Smooth muscle cell (in vitro differentiated cells): ENCODE results near the gene DGKI. TPM values are rescaled to one million over a fixed set of nuclear protein-coding genes. Genes with fewer than 3 reads are reported as not detected.

Source experiments
- DNase-seq: peaks from one replicate; lab custom pipeline; 2025; ENCODE audit not compliant: unreplicated experiment; lab: John Stamatoyannopoulos, UW
- H2AFZ ChIP-seq: fragments of 200-600 bp; sonication (generic); 2 replicates; pipeline ENCODE4 v1.6.0; 2016; ENCODE audit warnings: antibody characterized with exemption, low read depth, mild to moderate bottlenecking
- H3F3A ChIP-seq: fragments of 200-600 bp; sonication (generic); 2 replicates; pipeline ENCODE4 v1.6.0; 2017; ENCODE audit warnings: antibody characterized with exemption, low read depth
- H3K27ac ChIP-seq: fragments of 200-600 bp; sonication (generic); 2 replicates; pipeline ENCODE4 v1.5.1; 2016; ENCODE audit warnings: low read depth, mild to moderate bottlenecking
- H3K27me3 ChIP-seq: fragments of 200-600 bp; sonication (generic); 2 replicates; pipeline ENCODE4 v1.6.1; 2016; ENCODE audit warnings: low read depth, mild to moderate bottlenecking
- H3K36me3 ChIP-seq: fragments of 200-600 bp; sonication (generic); 2 replicates; pipeline ENCODE4 v1.5.1; 2016; ENCODE audit warnings: low read depth
- H3K4me1 ChIP-seq: fragments of 200-600 bp; sonication (generic); 2 replicates; pipeline ENCODE4 v1.5.1; 2016; ENCODE audit warnings: low read depth
- H3K4me2 ChIP-seq: fragments of 200-600 bp; sonication (generic); 2 replicates; pipeline ENCODE4 v1.6.0; 2016; ENCODE audit warnings: mild to moderate bottlenecking
- H3K4me3 ChIP-seq: fragments of 200-600 bp; sonication (generic); 2 replicates; pipeline ENCODE4 v1.5.1; 2016; ENCODE audit warnings: mild to moderate bottlenecking
- H3K79me2 ChIP-seq: fragments of 200-600 bp; sonication (generic); 2 replicates; pipeline ENCODE4 v1.6.0; 2016; ENCODE audit warnings: low read depth, mild to moderate bottlenecking
- H3K9ac ChIP-seq: fragments of 200-600 bp; sonication (generic); 2 replicates; pipeline ENCODE4 v1.6.0; 2016; ENCODE audit warnings: low read depth
- H3K9me3 ChIP-seq: fragments of 200-600 bp; sonication (generic); replicated peaks from 2 replicates; pipeline ENCODE4 v1.5.1; 2016; ENCODE audit warnings: low read depth
- H4K20me1 ChIP-seq: fragments of 200-600 bp; sonication (generic); 2 replicates; pipeline ENCODE4 v1.6.0; 2016; ENCODE audit warnings: low read depth
- CTCF ChIP-seq: fragments of 200-600 bp; sonication (generic); IDR thresholded peaks from 2 replicates; pipeline ENCODE4 v1.5.1; 2017; ENCODE audit warnings: borderline replicate concordance, mild to moderate bottlenecking, antibody characterized with exemption; ENCODE audit not compliant: insufficient read depth, poor library complexity, severe bottlenecking
- WGBS: methylation state at CpG from one replicate; pipeline ENCODE4 v1.1.7; 2016; ENCODE audit warnings: low lambda C conversion rate; 5-methylcytosine and 5-hydroxymethylcytosine counted together
- polyA plus RNA-seq: library from polyadenylated mRNA; unstranded; fragments of >200 nt; fragmentation: Nextera tagmentation; extraction: Ambion mirVana; gene quantifications from 2 replicates; pipeline ENCODE4 v1.2.1, GENCODE V29; 2016
- total RNA-seq: library from RNA; depleted of rRNA; stranded (reverse); fragments of >200 nt; gene quantifications from 2 replicates; pipeline ENCODE4 v1.2.3, GENCODE V29; 2014

Gene DGKI
- total and polyA plus RNA-seq, 2 experiments from 2014 or later: 2.5 to 6.2 TPM

DNA sequence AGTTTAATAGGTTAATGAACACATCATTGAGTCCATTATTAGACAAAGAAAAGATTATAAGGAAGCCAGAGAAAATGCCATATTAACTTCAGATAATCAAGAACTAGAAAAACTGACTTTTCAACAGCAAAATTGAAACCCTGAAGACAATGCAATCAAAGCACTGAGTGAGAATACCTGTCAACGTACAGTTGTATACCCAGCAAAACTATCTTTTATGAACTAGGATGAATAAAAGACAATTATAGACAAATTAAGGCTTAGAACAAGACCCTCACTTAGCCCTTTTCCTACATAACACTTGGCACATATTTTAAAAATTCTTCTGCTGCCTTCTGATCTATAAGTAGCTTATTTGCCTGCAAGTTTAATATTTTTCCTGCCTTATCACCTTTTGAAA lies 19.0 kb upstream of the DGKI start:
- Histone ChIP-seq H4K20me1 (no peaks in the 10 kb centered on the region), H3K9me3 (no peaks in the 10 kb centered on the region), H3F3A (no peaks in the 10 kb centered on the region), H3K27ac (no peak overlapping the region), H3K9ac (no peak overlapping the region), H3K4me3 (no peak overlapping the region), H3K4me2 (no peak overlapping the region), H3K36me3 (peaks cover 22% of the 10 kb centered on the region), H3K79me2 (no peaks in the 10 kb centered on the region), H3K4me1 (no peaks in the 10 kb centered on the region), H2AFZ (no peak overlapping the region), H3K27me3 (no peaks in the 10 kb centered on the region)
- WGBS: 93% methylated on average over 1 of the region's 1 CpG
- no peak for DNase-seq
- no peak for TF ChIP-seq CTCF

DNA sequence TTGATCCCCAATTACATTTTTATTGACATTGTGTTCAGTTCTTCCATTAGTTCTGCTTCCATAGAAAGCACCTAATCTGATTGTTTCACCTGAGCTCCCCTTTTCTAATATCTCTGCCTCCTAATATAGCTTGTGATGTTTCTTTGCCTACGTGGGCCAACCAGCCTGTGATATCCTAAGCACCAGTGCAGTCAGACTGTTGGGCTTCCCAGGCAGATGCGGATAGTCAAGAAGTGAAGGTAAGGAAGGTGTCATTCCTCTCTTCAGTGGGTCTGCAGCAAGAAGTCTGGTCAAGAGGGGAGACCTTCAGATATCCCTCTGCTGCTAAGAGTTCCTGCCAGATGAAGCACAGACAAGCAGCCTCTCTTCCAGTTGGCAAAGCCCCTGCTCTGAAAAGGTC lies 16.2 kb upstream of the DGKI start:
- Histone ChIP-seq H2AFZ (no peak overlapping the region), H3K27me3 (no peaks in the 10 kb centered on the region), H3K79me2 (no peaks in the 10 kb centered on the region), H3F3A (peaks cover 2% of the 10 kb centered on the region), H3K9ac (no peak overlapping the region), H3K4me2 (no peak overlapping the region), H3K4me1 (no peaks in the 10 kb centered on the region), H3K4me3 (no peak overlapping the region), H3K36me3 (peaks cover 25% of the 10 kb centered on the region), H3K9me3 (no peaks in the 10 kb centered on the region), H4K20me1 (no peaks in the 10 kb centered on the region), H3K27ac (no peak overlapping the region)
- DNase-seq: no peak
- TF ChIP-seq CTCF: no peak
- 94% methylated on average over 2 of the region's 2 CpGs for WGBS

GRCh38 chr7:137862358-137862757 lies 15.6 kb upstream of the DGKI start:
- Histone ChIP-seq H3K4me1 (no peaks in the 10 kb centered on the region), H3K79me2 (no peaks in the 10 kb centered on the region), H3K27ac (no peak overlapping the region), H3K4me2 (no peak overlapping the region), H3K9me3 (no peaks in the 10 kb centered on the region), H3K9ac (no peak overlapping the region), H3K27me3 (no peaks in the 10 kb centered on the region), H4K20me1 (no peaks in the 10 kb centered on the region), H3K36me3 (peaks cover 23% of the 10 kb centered on the region), H3F3A (peaks cover 2% of the 10 kb centered on the region), H3K4me3 (no peak overlapping the region), H2AFZ (no peak overlapping the region)
- TF ChIP-seq CTCF: no peak
- 87% methylated on average over 4 of the region's 4 CpGs for WGBS
- DNase-seq: no peak

- Histone ChIP-seq H3K27ac (no peak overlapping the region), H3K9ac (no peak overlapping the region), H3K4me1 (no peaks in the 10 kb centered on the region), H3K4me2 (no peak overlapping the region), H3F3A (peaks cover 2% of the 10 kb centered on the region), H3K27me3 (no peaks in the 10 kb centered on the region), H3K9me3 (no peaks in the 10 kb centered on the region), H3K36me3 (peaks cover 5% of the 10 kb centered on the region), H3K4me3 (no peak overlapping the region), H4K20me1 (no peaks in the 10 kb centered on the region), H3K79me2 (no peaks in the 10 kb centered on the region), H2AFZ (no peak overlapping the region)
- WGBS: 99% methylated on average over 2 of the region's 2 CpGs
- TF ChIP-seq CTCF: no peak
- DNase-seq: no peak
Measured at GRCh38 chr7:137860542-137860941, 13.8 kb upstream of the DGKI start.
